Activated CD4-positive, alpha-beta T cell treated with anti-CD3 and anti-CD28 coated beads, Interleukin-2, Interleukin-4, amounts not matched to agents 100 ng/mL and 50 ng/mL, durations not matched to agents 16 hours and 8 hours (primary cell): ENCODE data around the gene CCL28.
"Not testable (repeated sequence)": the region's sequence is repeated elsewhere in the genome, so short reads cannot be mapped to it uniquely, and the experiment has no call there.

Experiments
- DNase-seq: peaks from one replicate; pipeline ENCODE4 v3.0.0-alpha.2; 2020; ENCODE audit warnings: low spot score

The CCL28 gene, protein sequence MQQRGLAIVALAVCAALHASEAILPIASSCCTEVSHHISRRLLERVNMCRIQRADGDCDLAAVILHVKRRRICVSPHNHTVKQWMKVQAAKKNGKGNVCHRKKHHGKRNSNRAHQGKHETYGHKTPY

DNA sequence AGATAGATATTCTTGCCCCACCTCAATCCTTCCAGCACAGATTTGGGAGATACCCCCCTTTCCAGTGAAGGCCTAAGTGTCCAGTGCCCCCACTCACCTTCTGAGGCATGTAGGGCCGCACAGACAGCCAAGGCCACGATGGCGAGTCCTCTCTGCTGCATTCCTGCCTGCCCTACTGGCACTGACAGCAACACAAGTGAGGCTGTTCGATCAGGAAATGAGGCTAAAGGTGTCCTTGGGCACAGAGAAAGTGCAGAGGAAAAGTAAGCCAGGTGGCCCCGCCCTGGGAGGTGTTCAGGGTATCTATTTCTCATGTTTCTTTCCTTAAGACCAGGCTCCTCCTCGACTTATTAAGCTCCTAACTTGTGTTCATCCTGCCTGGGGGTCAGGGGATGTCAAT, at the start of gene CCL28:
CCL28 (minus strand) TSS at position 236 of the 400 bp plus-strand sequence; CDS start at position 161, 75 bp downstream.
- DNase-seq: no peak

DNA sequence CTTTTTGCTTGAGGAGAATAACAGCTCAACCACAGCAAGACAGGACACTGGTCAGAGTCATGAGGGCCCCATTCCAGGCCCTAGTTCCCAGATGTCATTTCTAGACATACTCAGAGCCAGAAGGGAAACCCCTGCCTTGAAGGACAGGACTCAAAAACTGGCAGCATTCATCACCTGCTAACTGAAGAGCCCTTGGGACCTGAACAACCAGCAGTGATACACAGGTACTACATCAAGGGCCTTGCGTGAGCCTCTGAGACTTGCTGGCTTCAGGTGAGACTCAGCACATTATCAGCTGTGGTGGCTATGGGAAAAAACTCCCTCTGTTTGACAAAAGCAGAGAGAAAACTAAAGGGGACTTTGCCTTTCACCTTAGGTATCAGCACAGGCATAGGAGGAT, 48.9 kb upstream of the CCL28 start:
- no peak for DNase-seq

DNA sequence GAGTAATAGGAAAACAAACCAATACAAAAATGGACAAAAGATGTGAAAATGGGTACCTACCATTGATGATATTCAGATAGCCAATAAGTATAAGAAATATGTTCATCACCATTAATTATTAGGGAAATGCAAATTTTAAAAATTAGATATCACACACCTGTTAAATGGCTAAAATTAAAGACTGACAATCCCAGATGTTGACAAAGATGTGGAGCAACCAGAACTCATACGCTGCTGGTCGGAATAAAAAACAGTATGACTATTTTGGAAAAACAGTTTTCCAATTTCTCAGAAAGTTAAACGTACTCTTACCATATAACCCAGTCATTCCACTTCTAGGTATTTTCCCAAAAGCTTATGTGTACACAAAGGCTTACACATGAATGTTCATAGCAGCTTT, 44.4 kb upstream of the CCL28 start:
- DNase-seq: no peak

DNA sequence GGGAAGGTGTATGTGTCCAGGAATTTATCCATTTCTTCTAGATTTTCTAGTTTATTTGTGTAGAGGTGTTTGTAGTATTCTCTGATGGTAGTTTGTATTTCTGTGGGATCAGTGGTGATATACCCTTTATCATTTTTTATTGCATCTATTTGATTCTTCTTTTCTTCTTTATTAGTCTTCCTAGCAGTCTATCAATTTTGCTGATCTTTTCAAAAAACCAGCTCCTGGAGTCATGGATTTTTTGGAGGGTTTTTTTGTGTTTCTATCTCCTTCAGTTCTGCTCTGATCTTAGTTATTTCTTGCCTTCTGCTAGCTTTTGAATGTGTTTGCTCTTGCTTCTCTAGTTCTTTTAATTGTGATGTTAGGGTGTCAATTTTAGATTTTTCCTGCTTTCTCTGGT, 29.4 kb upstream of the CCL28 start:
- DNase-seq: not testable (repeated sequence)

DNA sequence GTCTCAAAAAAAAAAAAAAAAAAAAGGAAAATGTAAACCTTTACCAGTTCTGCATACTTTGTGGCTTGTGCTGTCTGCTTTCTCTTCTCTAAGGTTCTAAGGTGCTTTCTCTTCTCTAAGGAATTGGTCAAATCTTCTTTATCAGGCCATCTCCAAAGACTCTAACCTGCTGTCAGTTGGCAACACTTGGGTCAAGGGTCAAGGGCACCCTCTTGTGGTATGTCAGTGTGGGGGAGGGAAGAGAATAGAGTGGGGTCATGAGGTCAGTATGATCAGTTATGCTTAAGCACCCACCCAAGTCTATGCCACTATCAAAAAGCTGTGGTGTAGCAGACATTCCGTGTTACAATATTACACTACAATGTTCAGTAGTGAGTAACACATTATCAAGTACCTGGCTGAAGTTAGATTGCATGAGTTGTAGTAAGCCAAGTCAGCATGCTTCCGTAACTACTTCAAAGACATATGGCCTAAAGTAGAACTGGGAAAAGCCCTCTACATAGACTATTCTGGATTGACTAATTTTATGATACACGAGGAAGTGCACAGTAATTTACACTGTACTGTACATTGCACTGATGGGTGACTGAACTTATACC, 25.0 kb upstream of the CCL28 start:
- DNase-seq: no peak

DNA sequence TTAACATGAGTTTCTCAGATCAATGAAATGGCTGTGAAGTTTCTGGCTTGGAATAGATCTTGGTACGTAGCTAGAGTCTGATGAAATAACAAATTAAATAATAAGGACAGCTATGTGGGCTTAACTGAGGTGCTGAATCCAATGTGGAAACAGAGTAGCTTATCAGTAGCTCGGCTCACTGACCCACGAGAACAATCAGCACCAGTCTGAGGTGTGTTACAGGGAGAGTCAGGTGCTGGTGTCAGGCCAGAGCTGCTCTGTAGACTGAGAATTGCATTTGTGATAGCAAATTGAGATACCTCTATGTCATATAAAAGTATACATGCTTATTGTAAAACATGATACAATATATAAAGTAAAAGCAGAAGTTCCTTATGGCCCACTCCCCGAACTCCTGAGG, 21.2 kb upstream of the CCL28 start:
- DNase-seq: no peak

DNA sequence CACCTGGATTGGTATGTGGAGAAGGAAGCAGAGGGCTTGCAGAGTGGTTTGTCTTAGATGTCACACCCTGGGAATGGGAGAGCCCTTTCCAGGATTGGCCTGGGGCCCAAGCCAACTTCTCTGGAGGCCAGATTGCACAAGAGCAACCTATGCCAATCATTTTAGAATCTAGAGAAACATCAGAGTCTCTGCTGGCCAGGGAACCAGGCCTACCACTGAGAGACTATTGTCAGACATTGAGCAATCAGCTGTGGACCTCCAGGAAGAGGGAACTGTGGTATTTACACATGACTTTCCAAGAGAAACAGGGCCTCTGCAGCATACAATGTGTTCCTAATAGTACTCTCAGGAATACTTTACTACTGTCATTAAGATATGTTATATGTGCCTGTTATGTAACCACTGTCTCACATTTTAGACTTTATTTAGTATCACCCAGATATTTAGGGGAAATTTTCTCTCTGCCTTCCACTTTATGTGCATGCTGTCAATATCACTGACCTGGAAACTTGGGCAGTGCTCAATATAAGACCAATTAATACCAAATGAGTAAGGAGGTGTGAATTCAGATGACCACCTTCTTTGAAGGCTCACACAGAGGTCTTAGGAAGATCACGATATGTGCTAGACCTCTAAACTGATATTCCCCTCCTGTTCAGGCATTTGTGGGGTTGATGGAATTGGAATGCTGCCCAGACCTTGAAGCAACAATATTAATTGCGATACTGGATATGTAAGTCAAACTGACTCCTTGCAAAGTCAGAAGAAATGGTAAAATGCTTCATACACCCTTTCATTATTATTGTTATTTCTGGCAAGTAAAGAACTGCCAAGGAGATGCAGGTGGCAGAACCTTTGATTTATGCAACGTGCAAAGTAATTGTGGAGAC, 20.5 kb upstream of the CCL28 start:
- DNase-seq: no peak

DNA sequence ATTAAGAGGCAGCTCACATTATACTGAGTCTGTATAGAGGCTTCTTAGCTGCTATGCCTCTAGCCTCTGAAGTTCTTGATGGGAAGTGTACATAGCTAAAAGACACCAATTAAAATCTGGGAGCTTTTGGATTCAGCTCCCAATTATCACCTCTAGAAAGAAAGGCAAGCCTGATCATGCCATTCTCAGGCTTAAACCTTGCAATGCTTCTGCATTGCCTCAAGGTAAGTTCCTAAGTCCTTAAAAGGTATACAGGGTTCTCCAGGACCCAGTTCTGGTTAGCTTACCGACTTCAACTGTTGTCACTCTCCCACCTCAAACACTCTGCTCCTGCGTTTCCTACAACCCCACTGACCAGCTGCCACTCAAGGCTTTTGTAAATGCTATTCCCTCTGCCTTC, 17.5 kb upstream of the CCL28 start:
- DNase-seq: no peak

DNA sequence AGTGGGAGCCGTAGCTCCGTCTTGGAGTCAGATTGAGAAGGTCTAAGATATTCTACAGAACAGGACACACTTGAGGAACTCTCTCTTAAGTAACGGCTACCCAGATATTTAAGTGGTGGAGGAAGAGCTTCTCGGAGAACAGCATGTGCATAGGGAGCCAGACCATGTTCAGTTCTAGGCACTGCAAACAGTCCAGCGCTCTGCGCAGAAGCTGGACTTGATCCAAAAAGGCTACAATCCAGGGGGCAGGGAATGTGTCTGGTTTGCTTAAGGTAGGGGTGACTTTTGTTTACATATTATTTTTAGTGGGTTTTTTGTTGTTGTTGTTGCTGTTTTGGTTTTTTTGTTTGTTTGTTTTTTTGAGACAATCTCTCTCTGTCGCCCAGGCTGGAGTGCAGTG, 16.8 kb upstream of the CCL28 start:
- DNase-seq: no peak

DNA sequence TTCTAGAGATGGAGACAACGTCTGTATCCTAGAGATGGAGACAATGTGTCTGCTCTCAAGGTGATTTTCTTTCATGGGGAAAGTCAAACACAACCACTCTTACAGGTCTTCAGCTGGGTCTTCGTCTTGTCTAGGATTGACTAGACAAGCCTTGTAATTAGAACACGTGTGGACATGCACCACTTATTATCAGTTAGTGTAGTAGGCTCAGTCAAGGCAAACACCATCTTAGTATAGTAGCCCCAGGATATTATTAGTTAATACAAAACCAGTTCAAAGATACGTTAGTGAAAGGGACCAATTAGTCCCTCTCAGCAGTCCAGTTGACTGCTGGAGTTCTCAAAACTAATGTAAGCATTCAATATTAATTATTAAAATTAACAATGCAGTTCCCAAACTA, 15.1 kb upstream of the CCL28 start:
- no peak for DNase-seq

DNA sequence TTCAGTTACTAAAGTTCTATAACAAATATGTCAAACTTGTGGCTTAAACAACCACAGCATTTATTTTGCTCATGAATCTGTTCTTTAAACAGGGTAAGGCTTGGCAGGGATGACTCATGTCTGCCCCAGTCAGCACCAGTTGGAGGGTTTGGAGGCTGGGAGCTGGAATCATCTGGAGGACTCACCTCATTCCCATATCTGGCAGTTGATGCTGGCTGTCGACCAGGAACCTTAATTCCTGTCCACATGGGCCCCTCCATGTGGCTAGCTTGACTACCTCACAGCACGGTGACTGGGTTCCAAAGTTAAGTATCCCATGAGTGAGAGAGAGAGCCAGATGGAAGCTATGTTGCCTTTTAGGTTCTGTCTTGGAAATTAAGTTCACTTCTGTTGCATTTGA, 13.8 kb upstream of the CCL28 start:
- no peak for DNase-seq

DNA sequence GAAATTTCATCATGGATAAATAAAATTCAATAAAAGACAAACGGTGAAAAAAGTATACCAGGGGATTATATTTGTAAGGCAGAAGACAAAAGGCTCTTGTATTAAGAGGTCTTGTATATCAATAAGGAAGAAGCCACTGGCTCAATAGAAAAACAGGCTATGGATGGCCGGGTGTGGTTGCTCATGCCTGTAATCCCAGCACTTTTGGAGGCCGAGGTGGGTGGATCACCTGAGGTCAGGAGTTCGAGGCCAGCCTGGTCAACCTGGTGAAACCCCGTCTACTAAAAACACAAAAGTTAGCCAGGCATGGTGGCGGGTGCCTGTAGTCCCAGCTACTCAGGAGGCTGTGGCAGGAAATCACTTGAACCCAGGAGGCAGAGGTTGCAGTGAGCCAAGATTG, 10.9 kb upstream of the CCL28 start:
- not testable (repeated sequence) for DNase-seq

DNA sequence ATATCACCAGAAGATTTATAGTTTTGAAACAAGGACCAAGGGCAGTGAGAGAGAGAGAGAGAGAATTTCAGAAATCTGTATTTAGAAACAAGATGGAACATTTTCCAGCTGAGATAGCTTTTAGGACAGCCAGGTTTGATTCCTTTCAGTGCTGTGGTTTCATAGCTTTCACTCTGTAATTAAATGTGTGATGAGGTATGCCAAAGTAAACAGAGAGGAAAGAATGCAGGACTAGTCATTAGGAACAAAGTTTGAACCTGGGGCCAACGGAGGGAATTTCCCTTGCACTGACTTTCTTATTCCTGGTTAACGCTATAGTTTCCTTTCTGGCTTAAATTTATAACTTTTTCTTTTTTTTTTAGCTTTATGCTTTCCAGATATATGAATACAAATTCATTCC, 10.0 kb upstream of the CCL28 start:
- DNase-seq: no peak

DNA sequence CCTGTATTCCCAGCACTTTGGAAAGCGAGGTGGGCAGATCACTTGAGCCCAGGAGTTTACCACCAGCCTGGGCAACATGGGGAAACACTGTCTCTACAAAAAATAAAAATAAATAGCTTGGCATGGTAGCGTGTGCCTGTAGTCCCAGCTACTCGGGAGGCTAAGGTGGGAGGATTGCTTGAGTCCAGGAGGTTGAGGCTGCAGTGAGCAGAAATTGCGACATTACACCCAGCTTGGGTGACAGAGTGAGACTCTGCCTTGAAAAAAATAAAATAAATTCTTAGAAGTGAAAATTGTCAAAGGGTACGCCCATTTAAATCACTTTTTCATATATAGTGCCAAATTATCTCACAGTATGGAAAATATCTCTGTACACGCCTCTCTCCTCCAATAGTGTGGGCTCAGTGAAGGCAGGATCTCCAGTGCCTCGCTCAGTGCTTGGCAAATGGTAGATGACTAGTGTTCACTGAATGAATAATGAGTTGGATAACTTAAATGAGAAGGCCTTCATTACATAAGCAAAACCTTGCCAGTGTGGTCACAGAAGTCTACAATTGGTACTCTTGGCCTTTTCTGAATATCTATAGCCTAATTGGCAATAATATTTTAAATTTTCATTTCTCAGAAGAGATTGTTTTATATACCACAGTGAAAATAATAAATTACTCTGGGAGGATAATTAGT, 9.4 kb upstream of the CCL28 start:
- DNase-seq: no peak

DNA sequence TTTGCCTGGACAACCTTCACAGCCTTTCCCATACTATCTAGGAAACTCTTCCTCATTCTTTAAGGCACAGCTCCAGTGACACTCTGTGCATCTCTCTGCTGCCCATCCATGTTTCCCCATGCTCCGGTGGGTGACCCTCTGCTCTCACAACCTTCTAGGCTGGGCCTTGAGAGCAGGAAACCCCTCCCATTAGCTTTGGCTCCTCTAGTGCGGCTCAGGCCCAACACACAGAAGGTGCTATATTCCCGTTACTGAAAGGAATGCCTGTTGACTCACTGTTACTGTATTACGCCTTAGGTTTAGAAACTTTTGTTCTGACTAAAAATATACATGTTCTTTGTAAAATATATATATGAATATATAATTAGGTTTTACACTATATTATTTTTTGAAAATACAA, 8.1 kb upstream of the CCL28 start:
- DNase-seq: no peak

DNA sequence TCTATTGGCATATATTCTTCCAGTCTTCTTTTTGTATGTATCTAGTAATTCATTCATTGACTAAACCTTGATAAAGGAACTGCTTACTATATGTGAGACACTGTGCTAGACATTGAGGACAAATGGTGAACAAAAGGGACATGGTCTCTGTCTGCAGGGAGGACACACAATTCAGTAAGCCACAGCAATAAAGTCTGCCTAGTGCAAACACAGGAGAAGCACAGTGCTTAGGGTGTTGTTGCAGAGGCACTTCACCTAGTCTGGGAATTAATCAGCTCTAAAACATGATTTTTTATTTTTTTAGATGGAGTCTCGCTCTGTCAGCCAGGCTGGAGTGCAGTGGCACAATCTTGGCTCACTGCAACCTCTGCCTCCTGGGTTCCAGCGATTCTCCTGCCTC, 6.4 kb upstream of the CCL28 start:
- no peak for DNase-seq

DNA sequence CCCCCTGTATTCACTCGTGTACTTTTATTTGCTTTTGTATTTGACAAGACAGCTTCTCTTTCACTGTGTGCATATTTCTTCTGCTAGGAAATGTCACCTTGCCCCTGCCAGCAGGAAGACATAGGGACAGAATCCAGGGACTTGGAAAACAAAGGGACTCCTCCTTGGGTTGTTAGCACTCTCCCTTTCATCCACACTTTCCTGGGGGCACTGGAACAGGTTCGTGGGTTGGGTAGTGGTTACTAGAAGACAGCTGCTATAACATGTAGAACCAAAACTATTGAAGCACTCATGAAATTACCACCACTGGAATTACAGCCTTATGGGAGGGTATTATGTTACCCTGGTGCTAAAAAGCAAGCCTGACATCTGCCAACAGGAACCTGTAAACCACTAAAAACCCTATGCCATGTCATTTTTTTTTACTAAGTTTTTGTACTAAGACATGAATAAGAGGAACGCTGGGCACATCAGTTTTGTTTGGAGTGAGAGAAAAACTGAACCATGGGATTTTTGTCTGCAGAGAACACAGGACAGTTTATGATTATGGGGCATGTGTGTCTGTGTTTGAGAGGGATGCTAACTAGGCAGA, 4.7 kb upstream of the CCL28 start:
- DNase-seq: no peak

DNA sequence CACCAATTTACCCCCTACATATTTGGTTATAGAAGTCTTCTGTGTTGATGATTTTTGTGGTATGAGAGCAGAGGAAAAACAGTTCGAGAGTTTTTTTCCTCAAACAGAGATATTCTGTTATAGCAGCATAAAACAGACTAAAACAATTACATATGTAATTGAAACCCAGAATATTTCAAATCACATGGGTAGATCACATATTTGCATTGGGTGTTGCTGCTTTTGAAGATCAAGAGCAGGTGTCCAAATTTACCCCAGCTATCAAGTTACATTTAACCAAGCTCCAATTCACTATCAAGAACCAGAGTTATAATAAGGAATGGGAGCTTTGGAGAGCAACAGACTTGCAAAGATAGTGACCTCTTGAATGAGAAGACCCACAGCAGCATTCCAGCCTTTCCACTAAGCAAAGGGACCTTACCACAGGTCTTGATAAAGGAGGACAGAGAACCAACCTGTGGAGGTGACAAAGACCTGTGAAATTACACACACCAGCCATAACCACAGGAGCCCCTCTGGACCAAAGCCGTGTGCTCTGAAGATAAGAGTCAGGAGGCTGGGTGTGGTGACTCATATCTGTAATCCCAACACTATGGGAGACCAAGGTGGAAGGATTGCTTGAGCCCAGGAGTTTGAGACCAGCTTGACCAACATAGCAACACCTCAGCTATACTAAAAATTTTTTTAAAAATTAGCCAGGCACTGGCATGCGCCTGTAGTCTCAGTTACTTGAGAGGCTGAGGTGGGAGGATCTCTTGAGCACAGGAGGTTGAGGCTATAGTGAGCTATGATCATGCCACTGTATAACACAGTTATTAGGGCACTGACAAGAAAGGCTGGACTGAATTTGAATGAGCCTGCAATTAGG, 4.0 kb upstream of the CCL28 start:
- no peak for DNase-seq

DNA sequence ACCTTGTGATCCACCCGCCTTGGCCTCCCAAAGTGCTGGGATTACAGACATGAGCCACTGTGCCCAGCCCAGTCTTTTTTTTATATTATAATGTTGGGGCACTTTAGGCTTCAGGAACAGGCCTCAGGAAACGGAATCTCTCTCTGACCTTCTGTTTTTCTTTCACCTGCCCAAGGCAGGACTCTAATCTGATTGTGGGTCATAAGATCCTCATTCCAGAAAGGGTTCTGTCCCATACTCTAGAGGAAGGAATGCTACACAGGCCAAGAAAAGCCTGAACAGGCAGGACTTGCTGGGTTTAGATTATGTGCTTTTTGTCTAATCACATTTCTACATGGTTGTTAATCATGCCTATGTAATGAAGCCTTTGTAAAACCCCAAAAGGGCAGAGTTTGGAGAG, 1.8 kb upstream of the CCL28 start:
- DNase-seq: no peak

DNA sequence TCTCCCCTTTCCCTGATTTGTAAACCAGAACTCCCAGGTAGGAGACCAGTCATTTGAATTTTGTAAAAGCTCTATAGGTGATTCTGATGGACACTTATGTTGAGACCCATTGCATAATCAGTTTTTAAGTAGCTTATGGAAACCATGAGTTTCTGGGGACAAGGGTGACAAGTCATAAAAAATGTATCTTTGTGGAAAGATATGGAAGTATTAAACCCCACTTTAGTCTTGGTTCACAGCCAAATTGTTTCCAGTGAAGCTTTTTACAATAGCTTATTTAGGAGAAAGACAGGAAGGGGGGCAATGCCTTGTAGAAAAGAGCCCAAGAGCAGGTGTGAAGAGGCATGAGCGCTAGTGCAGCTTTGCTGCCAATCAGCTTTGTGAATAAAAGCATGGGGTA, 453 bp upstream of the CCL28 start:
- DNase-seq: no peak

DNA sequence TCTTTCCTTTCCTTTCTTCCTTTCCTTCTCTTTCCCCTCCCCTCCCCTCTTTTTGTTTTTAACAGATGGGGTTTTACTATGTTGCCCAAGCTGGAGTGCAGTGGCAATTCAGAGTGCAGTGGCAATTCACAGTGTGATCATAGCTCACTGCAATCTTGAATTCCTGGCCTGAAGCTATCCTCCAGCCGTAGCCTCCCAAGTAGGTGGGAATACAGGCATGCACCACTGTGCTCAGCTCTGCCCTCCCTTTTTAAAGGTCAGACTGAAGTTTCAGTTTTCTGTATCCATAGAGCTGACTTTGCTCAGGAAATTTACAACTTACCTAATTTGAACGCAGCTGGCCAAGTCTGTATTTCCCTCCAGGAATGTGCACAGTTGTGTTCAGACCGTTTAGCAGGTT, 696 bp downstream of the CCL28 start:
- no peak for DNase-seq

DNA sequence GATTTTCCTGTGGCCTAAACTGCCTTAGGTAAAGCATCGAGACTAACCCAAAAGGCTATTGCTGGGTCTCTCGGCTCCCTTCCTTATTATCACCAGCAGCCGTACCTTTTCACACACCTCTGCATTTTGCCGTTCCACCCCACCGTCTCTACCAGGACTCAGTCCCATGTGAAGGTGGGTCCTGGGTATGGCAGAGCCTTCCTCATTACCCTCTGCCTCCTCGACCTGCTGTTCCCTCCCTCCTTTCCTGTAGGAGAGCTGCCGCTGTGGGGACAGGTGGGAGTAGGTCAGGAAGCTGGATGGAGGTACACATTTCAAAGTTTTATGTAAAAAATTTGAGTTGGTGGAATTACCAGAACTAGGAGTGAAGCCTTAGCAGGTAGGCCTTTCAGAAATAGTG, 1.8 kb downstream of the CCL28 start:
- DNase-seq: no peak
